Stomach (tissue), 4 donors: Measurements from ENCODE around the gene SMCHD1.

Source experiments
- CTCF ChIP-seq, 7 experiments: fragments of 450-650 bp in 4 of 7; fragments of 200-600 bp in 3 of 7; sonication (generic) in 3 of 7; IDR thresholded peaks; one replicate each; pipeline ENCODE4 v1.5.1; 2016 to 2019; ENCODE audit warnings: antibody characterized with exemption in 7 of 7, control low read depth in 2 of 7, mild to moderate bottlenecking in 1 of 7
- EP300 ChIP-seq: sonication (generic); formaldehyde crosslinking; IDR thresholded peaks from one replicate; pipeline ENCODE4 v1.6.1; 2017; ENCODE audit warnings: antibody characterized with exemption
- POLR2AphosphoS5 ChIP-seq, 3 donors: sonication (generic); formaldehyde crosslinking; IDR thresholded peaks; one replicate each; pipeline ENCODE4 v1.6.1; 2016; ENCODE audit warnings: antibody characterized with exemption in 3 of 3

- TF ChIP-seq CTCF (IDR thresholded peaks at IDR 0.05) (no peak), EP300 (no peak), POLR2AphosphoS5 (IDR thresholded peaks at IDR 0.05) (no peak)
Measured at GRCh38 chr18:2641638-2642037, 13.9 kb upstream of the SMCHD1 start.
